Fibroblast of mammary gland (primary cell): ENCODE measurements around the gene RGS8.
"Not testable (repeated sequence)": the region's sequence is repeated elsewhere in the genome, so short reads cannot be mapped to it uniquely, and the experiment has no call there.

Source experiments
- DNase-seq: peaks from one replicate; pipeline ENCODE4 v3.0.0-alpha.2; 2010; ENCODE audit warnings: low read depth
- H3K4me3 ChIP-seq: 2 replicates; pipeline ENCODE4 v1.5.1; 2011; ENCODE audit warnings: low read depth, mild to moderate bottlenecking, low read length, moderate library complexity; ENCODE audit not compliant: control insufficient read depth
- CTCF ChIP-seq: conservative IDR thresholded peaks from 2 replicates; pipeline ENCODE4 v1.5.1; 2011; ENCODE audit warnings: low read depth, low read length, inconsistent platforms; ENCODE audit not compliant: control insufficient read depth, insufficient read depth

Gene RGS8

GRCh38 chr1:182703539-182703938 is 19.2 kb upstream of the RGS8 start:
- no peak overlapping the region for H3K4me3 ChIP-seq
- TF ChIP-seq CTCF: no peak
- DNase-seq: no peak

GRCh38 chr1:182702826-182703524 is 18.6 kb upstream of the RGS8 start:
- DNase-seq: no peak
- no peak for TF ChIP-seq CTCF
- no peak overlapping the region for H3K4me3 ChIP-seq

- DNase-seq: no peak
- TF ChIP-seq CTCF: no peak
- H3K4me3 ChIP-seq: no peak overlapping the region
These were observed 15.9 kb upstream of the RGS8 start for GRCh38 chr1:182700351-182700709.

- no peak for TF ChIP-seq CTCF
- DNase-seq: peak; percentile 6
- no peak overlapping the region for H3K4me3 ChIP-seq
These were observed 15.3 kb upstream of the RGS8 start for GRCh38 chr1:182699393-182700350.

- no peak overlapping the region for H3K4me3 ChIP-seq
- no peak for TF ChIP-seq CTCF
- no peak for DNase-seq
These were observed 14.6 kb upstream of the RGS8 start for GRCh38 chr1:182698971-182699370.

- not testable (repeated sequence) for DNase-seq, H3K4me3 ChIP-seq
These were observed 8.8 kb upstream of the RGS8 start for GRCh38 chr1:182693139-182693538.

GRCh38 chr1:182690886-182691443 is 6.6 kb upstream of the RGS8 start:
- no peak overlapping the region for H3K4me3 ChIP-seq
- no peak for TF ChIP-seq CTCF
- no peak for DNase-seq
